ENCODE measurements around the gene SLC19A3.
"Not testable (repeated sequence)": the region's sequence is repeated elsewhere in the genome, so short reads cannot be mapped to it uniquely, and the experiment has no call there.

Gene SLC19A3

DNA sequence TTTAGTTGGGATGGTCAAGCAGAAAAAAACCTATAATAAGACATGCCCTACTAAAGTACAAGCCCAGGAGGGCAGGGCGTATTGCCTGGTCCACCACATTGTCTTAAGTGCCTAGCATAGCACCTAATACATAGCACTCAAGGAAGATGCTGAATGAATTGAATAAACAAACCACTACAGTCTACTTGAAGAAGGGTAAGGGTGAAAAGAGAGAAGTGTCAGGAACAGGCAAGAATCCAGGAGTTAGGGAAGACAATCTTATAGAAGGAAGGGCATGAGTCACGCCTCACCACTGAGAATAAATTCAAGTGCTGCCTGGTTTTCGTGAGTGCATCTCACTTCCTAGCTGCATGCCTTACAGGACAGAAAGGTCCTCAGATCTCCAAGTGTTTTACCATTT is 13.9 kb downstream of the SLC19A3 start:
- H3K4me3 ChIP-seq (ENCODE audit: low read depth, low read length) = no peak overlapping the region

DNA sequence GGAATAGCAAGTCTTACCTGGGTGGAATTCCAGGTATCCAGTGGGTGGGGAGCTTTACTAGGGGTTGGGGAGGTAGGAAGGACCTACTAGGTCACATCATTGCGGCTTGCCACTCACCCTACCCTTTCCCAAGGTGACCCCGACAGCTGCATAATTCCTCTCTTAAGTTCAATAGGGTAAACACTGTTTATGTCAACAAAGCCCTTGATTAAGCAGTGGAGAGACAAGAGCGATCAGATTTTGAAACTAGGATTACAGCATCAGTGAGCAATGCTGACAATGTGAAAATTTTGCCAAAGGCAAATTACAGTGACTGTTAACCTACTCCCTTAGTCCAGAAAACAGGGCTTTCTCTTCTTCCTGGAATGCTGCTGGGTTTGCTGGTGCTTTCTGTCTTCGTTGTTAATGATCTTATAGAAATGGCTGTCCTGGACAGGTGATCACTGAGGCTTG is 14.5 kb downstream of the SLC19A3 start:
- H3K4me3 ChIP-seq (ENCODE audit: low read depth, low read length) = no peak overlapping the region

DNA sequence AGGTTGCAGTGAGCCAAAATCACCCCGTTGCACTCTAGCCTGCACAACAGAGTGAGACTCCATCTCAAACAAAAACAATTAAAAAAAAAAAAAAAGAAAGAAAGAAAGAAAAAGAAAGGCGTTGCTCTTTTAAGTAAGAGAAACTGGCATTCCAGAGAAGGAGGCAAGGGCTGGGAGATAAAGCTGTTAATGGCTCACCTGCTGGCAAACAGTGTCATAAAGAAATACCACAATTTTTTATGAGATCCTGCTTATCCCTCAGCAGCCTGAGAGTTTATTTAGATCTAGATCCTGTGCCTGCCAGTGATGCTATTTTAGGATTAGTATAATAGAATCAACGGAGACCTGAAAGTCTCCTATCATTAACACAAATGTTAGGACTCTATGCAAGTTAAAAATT is 16.3 kb downstream of the SLC19A3 start:
- H3K4me3 ChIP-seq (ENCODE audit: low read depth, low read length) = no peak overlapping the region

DNA sequence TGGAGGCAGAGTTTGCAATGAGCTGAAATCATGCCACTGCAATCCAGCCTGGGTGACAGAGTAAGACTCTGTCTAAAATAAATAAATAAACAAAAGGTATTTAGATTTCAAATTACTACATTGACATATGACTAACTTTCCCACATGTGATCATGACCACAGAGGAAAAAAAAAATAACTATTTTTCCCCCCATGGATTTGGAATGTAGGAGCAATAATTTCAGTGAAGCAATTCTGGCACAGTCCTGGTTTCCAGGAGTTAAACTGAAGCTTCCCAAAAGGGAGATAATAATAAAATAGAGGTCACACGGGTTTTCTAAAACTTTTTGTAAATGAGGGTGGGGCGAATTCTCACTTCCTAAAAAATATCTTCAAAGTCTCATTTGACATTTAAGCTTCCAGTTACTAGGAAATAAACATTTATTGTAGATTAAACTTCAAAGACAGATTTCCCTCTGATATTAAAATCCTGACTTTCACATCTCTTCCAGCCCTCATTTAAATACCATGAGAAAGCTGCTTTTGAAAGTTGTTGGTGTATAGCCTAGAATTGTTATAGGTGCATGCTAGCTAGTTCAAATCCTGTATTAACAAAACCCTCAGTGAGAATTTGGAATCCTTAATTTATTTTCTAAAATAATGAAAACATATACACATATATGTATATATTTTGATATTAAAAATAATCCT is 20.7 kb downstream of the SLC19A3 start:
- H3K4me3 ChIP-seq (ENCODE audit: low read depth, low read length) = no peak overlapping the region

DNA sequence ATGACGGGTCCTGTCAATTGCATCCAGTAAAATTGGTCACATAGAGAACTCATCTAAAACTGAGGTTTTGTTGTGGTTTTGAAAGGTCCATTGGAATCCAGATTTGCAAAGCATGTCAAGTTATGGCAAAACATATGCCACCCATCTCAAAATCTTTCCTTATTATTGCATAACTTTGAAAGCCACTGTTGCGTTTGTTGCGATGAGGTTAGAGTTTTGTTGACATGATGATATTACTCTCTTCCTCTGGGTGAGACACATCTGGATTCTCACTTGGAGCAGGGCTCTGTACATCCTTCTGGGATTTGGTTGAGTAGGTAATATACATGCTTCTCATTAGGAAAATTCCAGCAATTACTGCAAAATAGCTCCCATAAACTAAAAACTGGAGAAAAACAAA is 30.6 kb downstream of the SLC19A3 start:
- no peak overlapping the region for H3K4me3 ChIP-seq (ENCODE audit: low read depth, low read length)

DNA sequence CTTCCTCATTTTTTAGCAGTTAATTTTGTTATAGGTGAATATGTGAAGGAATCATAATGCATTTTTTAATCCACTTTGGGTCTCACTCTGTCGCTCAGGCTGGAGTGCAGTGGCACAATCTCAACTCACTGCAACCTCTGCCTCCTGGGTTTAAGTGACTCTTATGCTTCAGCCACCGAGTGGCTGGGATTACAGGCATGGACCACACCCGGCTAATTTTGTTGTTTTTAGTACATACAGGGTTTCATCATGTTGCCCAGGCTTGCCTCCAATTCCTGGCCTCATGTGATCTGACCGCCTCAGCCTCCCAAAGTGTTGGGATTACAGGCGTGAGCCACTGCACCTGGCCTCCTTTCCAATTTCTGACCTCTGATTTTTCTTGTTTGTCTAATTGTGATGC is 33.6 kb downstream of the SLC19A3 start:
- H3K4me3 ChIP-seq (ENCODE audit: low read depth, low read length) = no peak overlapping the region

DNA sequence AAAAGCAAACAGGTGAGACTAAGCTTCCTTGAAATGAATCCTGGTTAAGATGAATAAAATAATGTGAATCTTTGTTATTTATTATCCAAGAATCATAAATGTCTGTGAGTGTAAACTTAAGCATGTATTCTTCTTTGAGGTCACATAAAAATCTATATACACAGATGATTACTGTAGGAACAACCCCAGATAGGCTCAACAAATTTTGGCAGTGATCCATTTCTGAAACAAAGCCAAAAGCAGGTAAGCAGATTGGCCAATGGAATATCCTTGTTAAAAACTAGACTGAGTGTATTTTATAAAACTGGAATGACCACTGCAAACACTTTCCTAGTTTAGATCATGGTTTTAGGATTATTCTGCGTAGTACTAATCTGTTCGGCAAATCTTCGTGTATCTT is 39.9 kb downstream of the SLC19A3 start:
- H3K4me3 ChIP-seq (ENCODE audit: low read depth, low read length) = no peak overlapping the region

DNA sequence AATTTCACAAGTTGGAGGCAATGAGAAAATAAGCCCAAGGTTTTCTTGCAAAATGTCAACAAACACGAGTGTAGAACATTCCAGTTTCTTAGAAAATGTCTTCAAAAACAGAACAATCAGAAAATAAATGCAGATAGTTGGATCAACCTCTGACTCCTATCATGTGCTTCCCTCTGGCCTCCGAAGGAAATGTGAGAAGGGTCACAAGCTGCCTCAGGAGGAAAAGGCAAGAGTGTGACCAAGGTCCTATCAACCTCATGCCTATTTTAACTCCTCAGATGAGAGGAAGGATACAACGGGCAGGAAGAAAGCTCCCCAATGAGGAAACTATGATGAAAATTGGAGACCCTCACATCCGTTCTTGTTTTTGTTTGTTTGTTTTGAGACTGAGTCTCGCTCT is 43.3 kb downstream of the SLC19A3 start:
- H3K4me3 ChIP-seq (ENCODE audit: low read depth, low read length) = no peak overlapping the region

DNA sequence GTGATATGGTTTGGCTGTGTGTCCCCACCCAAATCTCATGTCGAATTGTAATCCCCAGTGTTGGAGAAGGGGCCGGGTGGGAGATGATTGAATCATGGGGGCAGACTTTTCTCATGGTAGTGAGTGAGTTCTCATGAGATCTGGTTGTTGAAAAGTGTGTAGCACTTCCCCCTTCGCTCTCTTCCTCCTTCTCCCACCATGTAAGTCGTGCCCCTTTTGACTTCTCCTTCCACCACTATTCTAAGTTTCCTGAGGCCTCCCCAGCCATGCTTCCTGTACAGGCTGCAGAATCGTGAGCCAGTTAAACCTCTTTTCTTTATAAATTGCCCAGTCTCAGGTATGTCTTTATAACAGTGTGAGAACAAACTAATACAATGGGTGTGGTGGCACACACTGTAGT is 44.2 kb downstream of the SLC19A3 start:
- H3K4me3 ChIP-seq (ENCODE audit: low read depth, low read length) = not testable (repeated sequence)

DNA sequence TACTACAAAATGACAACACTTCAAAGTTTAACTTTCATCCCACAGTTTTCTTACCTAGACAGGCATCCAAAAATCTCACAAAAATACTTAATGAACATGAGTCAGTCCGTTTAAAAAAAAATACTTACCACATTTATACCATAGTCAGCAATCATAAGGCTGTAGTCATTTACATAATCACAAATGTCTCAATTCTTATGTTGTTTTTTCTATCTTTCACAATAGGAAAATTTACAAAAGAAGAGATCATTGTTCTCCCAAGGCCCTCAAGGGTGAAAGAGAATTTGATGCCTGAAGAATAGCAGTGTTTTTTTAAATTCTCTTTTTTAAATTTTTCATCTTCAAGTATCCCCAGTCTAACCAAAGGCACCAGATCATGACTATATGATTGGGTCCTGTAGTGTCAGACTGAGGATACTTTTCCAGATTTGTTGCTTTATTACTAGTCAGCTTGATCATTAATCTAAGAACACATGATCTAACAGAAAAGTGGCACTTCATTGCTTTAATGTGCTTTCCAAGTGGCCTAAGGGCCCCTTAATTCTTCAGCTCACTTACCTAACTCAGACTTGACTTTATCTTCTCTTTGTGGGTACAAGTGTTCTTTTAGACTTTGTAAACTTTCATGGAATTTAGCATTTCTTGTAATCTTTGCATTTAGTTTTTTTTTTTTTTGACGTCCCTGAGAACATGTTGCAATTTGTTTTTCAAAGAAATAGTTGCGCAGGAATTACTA is 46.5 kb downstream of the SLC19A3 start:
- no peak overlapping the region for H3K4me3 ChIP-seq (ENCODE audit: low read depth, low read length)

DNA sequence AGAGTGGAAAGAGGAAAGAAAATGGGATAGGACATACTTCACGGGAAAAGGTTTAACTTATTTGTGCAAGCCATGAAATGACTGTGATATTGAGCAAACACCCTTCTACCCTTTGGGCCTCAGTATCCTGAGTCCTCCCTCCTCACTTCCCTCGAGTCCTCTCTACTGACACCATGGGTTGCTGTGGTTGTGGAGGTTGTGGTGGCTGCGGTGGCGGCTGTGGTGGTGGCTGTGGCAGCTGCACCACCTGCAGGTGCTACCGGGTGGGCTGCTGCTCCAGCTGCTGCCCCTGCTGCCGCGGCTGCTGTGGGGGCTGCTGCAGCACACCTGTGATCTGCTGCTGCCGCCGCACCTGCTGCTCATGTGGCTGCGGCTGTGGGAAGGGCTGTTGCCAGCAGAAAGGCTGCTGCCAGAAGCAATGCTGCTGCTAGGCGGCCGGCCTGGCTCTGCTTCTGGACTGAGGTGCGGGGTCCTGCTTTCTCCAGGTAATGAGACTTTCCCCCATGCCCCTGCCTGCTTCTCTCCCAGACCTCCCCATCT is 51.1 kb downstream of the SLC19A3 start, which contains the start of gene SCYGR5:
SCYGR5 (plus strand) TSS at position 174 of the 540 bp plus-strand sequence; CDS start at position 174, 0 bp downstream.
- H3K4me3 ChIP-seq (ENCODE audit: low read depth, low read length) = not testable (repeated sequence)

DNA sequence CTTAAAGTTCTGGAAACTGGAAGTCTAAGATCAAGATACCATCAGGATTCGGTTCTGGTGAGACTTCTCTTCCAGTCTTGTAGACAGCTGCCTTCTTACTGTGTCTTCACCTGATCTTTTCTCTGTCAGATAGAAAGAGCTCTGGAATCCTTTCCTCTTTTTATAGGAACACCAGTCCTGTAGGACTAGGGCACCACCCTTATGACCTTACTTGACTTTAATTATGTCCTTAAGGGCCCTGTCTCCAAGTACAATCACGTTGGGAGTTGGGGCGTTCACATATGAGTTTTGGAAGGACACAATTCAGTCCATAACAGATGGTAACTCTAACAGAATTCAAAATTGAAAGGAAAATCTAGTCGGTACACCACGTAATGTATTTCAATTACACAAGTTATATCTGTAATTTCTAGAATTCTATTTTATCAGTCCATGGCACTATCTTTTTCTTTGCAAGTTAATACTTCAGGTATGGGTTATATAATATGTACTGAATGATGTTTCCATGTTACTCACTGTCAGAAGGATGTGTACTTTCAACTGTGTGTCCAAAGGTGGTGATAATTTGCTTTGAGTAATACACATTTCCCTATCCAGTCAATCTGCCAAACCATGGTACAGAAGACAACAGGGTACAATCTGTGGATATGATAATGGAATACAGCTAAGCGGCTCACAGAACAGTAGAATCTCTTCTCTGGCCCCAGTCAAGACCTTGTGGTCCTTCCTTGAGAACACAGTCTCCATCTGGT is 52.5 kb downstream of the SLC19A3 start:
- no peak overlapping the region for H3K4me3 ChIP-seq (ENCODE audit: low read depth, low read length)

DNA sequence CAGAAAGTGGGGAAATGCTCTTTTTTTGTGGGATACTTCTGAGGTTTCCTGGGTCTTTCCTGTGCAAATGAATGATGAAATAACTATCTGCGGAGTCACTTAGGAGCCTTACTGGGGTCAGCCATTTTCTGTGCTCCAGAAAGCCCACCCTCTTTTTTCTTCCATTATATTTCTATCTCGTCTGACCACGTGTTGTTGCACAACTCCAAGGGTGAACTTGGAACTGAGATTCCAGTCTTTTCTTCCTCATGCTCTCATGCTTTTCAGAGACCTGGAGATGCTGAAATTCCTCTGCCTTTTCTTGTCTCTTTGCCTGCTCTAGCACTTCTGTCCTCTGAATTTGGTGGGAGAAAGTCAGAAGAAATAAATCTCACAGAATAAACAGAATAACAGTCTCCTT is 56.0 kb downstream of the SLC19A3 start:
- H3K4me3 ChIP-seq (ENCODE audit: low read depth, low read length) = no peak overlapping the region

DNA sequence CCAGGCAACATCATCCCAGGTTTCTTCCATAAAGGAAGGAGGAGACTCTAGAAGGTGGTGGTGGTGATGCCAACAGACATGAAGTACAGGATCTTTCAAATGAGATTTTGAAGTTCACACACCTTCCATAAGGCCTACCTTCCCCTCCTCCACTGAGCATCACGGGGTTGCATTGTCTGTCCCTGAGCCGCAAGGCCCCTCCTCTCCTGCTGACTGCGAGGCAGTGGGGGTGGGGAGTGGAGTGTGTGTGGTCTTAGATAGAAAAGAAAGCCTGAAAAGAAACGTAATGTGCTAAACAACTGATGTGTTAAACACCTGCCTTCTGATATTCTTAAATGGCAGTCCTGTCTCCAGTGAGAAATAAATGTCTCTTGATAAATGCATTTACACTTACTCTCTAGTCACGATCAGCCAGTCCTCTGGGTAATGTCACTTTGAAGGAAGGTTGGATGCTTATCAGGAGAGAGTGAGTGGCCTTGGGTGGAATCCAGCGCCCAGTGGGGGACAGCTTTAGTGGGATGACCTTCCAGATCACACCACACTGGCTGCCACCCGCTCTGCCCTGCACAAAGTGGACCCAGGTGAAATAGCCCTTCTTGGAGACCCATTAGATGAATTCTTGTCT is 56.7 kb downstream of the SLC19A3 start:
- H3K4me3 ChIP-seq (ENCODE audit: low read depth, low read length) = no peak overlapping the region

DNA sequence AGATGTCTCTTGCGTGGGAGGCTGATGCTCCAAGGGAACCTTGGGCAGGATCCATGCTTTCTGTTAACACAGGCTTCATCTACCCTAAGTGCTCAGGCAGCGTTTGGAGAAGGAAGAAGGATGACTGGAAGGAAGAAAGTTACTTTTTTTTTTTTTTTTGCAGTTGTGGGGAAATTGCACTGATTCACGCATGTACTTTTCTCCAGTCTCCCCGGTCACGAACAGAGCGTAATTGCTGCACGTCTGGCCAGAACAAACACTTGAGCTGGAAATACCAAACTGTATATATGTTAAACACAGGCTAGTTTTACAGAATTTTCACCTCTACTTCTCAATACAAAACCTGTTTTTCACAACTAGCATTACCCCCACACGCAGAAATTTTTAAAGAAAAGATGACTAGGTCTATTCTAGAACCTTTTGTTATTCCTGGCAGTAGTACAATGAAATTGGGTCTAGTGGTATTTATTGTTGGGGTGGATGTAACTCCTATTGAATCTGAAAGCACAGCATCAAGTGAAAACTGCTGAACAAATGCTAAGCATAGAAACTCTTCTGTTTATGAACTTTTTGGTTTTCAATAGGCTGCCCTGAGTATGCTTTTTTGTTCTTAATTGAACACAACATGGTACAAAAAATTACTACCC is 60.5 kb downstream of the SLC19A3 start:
- H3K4me3 ChIP-seq (ENCODE audit: low read depth, low read length) = no peak overlapping the region

DNA sequence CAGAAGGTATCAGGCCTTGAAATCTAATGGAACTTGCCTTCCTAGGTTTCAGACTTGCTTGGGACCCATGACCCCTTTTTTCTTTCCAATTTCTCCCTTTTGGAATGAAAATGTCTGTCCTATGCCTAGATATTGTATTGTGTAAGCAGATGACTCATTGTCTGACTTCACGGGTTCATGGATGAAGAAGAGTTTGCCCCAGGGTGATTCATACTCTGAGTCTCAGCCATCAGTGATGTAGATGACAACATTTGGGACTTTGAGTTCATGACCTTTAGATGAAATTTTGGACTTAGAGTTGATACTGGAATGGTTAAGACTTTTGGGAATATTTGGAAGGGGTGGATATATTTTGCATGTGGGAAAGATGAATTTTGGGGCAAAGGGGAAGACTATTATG is 62.4 kb downstream of the SLC19A3 start:
- no peak overlapping the region for H3K4me3 ChIP-seq (ENCODE audit: low read depth, low read length)

DNA sequence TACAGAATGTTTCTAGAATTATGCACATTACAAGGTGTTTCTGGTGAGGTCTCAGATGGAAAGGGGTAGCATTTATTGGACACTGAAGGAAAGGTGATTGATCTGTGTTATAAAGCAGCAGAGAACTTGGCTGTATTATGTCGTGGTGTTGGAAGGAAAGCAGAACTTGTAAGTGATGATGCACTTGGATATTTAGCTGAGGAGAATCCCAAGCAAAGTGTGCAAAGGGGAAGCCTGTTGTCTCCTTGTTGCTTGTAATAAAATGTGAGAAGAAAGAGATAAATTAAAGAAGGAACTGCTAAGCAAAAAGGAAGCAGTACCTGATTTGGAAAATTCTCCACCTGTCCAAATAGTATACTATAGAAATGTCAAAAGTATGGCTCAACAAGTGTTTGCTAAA is 63.4 kb downstream of the SLC19A3 start:
- H3K4me3 ChIP-seq (ENCODE audit: low read depth, low read length) = no peak overlapping the region

DNA sequence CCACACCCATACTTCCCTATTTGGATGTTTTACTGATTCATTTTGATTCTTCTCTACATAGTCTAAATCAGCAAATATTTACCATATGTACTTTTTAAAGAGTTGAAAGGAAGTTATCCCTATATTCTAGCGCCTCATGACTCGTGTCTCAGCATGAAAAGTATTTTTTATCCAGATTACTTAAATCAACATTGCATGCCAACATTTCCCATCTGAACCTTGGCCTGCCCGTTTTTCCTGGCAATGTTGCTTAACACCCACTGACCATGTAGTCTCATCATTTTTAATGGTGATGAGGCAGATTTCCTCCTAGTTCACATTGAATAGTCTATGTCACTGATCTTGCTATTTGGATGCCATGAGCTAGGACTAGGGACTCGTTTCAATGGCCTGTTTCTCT is 64.4 kb downstream of the SLC19A3 start:
- no peak overlapping the region for H3K4me3 ChIP-seq (ENCODE audit: low read depth, low read length)

DNA sequence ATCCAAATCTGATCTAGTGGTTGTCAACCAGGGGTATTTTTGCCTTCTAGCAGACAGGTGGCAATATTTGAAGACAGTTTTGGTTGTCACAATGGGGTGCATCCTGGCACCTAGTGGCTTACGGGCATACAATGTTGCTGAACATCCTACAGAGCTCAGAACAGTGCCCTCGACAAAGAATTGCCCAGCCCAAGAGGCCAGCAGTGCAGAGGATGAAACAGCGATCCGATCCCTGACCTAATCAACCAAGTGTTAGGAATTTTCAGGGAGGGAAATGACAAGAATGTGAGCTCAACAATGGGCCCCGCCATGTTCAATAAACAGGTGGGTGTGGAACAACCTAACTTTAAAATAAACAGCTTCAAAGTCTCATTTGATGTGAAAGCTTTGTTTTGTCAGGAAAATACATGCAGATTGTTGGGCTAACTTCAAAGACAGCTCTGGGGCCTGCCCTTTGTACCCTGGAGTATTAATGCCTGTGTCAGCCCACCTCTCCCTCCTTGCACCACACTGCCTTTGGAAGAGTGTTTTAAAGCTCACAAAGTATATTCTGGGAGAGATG is 73.8 kb downstream of the SLC19A3 start:
- H3K4me3 ChIP-seq (ENCODE audit: low read depth, low read length) = no peak overlapping the region

DNA sequence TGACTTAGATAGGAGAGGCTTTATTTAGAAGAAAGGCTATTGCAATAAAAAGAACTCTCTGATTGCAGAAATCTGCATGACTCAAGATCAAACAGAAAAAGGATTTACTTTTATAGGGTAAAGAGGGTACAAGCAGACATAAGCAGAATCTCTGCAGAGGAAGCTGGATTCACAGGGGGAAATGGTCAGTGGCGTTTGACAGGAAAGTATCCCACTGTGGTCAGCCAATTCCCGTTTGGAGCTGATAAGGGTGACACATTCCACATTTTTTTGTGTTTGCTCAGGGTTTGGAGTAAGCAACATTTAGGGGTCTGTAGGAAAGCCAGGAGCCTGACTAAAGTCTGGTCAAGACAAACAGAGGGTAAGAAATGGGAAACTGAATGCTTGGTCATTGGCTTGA is 75.2 kb downstream of the SLC19A3 start:
- no peak overlapping the region for H3K4me3 ChIP-seq (ENCODE audit: low read depth, low read length)

All from iPS-11a (cell line).